VCaP (cell line): ENCODE results near the gene RPS23.
A peak's percentile ranks its signal among the peaks of the same experiment; 100 is the strongest.
"Not testable (repeated sequence)": the region's sequence is repeated elsewhere in the genome, so short reads cannot be mapped to it uniquely, and the experiment has no call there.

Source experiments
- H3K27ac ChIP-seq: fragments of 450-650 bp; 2 replicates; pipeline ENCODE4 v1.5.1; 2017
- CTCF ChIP-seq: fragments of 450-650 bp; conservative IDR thresholded peaks from 2 replicates; pipeline ENCODE4 v1.5.1; 2017; ENCODE audit warnings: mild to moderate bottlenecking, moderate library complexity

RPS23 gene

GRCh38 chr5:82276800-82277612 lies 1.1 kb downstream of the RPS23 start:
- no peak for TF ChIP-seq CTCF

GRCh38 chr5:82275216-82275664 lies 2.9 kb downstream of the RPS23 start:
- no peak overlapping the region for H3K27ac ChIP-seq

More at GRCh38 chr5:82276800-82277612, 1.1 kb downstream of the RPS23 start:
- H3K27ac ChIP-seq, result peak overlapping the region; percentile 84

GRCh38 chr5:82274343-82275211 lies 3.6 kb downstream of the RPS23 start:
- H3K27ac ChIP-seq, result no peak overlapping the region
- TF ChIP-seq CTCF, result no peak

More at GRCh38 chr5:82275216-82275664, 2.9 kb downstream of the RPS23 start:
- TF ChIP-seq CTCF, result no peak

- H3K27ac ChIP-seq, result not testable (repeated sequence)
Observed at GRCh38 chr5:82273426-82273825, 4.7 kb downstream of the RPS23 start.

- not testable (repeated sequence) for H3K27ac ChIP-seq
Observed at GRCh38 chr5:82272571-82273356, 5.4 kb downstream of the RPS23 start.

GRCh38 chr5:82269363-82269762 lies 8.8 kb downstream of the RPS23 start:
- H3K27ac ChIP-seq, result not testable (repeated sequence)

- not testable (repeated sequence) for H3K27ac ChIP-seq
Observed at GRCh38 chr5:82267297-82267933, 10.7 kb downstream of the RPS23 start.

- H3K27ac ChIP-seq, result no peak overlapping the region
- TF ChIP-seq CTCF, result no peak
Observed at GRCh38 chr5:82265047-82265446, 13.1 kb downstream of the RPS23 start.

GRCh38 chr5:82259172-82259800 lies 18.9 kb downstream of the RPS23 start:
- H3K27ac ChIP-seq, result no peak overlapping the region
- peak; percentile 67 for TF ChIP-seq CTCF
